Measurements from ENCODE around the gene XPO1.
"Not testable (repeated sequence)": the region's sequence is repeated elsewhere in the genome, so short reads cannot be mapped to it uniquely, and the experiment has no call there.

Gene XPO1

DNA sequence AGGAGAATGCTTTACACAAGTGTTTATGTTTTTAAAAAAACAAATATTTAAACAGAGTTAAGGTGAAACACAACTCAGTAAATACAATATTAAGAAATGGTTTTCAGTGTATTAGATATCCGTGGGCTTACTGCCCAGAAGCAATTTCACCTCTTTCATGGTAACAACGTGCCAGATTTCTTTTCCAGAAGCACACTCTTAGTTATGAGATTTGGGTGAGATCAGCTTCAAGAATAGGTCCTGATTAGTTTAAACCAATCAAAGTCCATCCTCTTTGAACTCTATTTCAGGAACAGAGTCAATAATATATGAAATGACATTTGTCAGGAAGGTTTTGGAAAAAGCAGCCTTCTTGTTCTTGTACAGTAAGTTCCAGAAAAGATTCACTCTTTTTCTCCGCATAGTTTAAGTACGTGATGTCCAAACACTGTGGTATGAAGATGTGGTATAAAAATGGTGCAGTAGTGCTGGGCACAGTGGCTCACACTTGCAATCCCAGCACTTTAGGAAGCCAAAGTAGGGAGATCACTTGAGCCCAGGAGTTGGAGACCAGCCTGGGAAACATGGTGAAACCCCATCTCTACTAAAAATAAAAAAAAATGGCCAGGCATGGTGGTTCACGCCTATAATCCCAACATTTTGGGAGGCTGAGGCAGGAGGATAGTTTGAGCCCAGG lies 81.9 kb downstream of the XPO1 start:
- Histone ChIP-seq H3K36me3 (peaks cover 26% of the 10 kb centered on the region), H3K27me3 (ENCODE audit: insufficient read depth, low read depth, severe bottlenecking) (no peaks in the 10 kb centered on the region), H3K27ac (no peak overlapping the region), H3K4me3 (ENCODE audit: low read depth, low read length) (no peak overlapping the region), H3K9me3 (ENCODE audit: severe bottlenecking) (no peaks in the 10 kb centered on the region)
- DNase-seq: no peak
- no peak for TF ChIP-seq CTCF (IDR thresholded peaks at IDR 0.05; ENCODE audit: low read depth, low read length)

- not testable (repeated sequence) for H3K27me3 ChIP-seq (ENCODE audit: insufficient read depth, low read depth, severe bottlenecking); H3K9me3 ChIP-seq (ENCODE audit: severe bottlenecking); H3K4me3 ChIP-seq (ENCODE audit: low read depth, low read length); DNase-seq; H3K27ac ChIP-seq
- H3K36me3 ChIP-seq: peaks cover 20% of the 10 kb centered on the region
Observed at GRCh38 chr2:61454972-61455371, 83.2 kb downstream of the XPO1 start.

DNA sequence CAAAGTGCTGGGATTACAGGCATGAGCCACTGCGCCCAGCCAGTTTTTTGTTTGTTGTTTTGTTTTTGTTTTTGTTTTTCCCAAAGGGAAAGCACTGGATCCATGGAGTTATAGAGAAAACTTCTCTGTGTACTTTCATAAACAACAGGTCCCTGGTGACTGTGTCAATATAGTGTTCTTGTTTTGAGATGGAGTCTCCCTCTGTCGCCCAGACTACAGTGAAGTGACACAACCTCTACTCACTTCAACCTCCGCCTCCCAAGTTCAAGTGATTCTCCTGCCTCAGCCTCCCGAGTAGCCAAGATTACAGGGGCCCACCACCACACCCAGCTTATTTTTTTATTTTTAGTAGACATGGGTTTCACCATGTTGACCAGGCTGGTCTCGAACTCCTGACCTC lies 83.8 kb downstream of the XPO1 start:
- H3K27ac ChIP-seq: no peak overlapping the region
- H3K27me3 ChIP-seq (ENCODE audit: insufficient read depth, low read depth, severe bottlenecking): no peaks in the 10 kb centered on the region
- no peak for TF ChIP-seq CTCF (IDR thresholded peaks at IDR 0.05; ENCODE audit: low read depth, low read length)
- peaks cover 24% of the 10 kb centered on the region for H3K36me3 ChIP-seq
- peaks cover 2% of the 10 kb centered on the region for H3K9me3 ChIP-seq (ENCODE audit: severe bottlenecking)
- DNase-seq: no peak
- no peak overlapping the region for H3K4me3 ChIP-seq (ENCODE audit: low read depth, low read length)

DNA sequence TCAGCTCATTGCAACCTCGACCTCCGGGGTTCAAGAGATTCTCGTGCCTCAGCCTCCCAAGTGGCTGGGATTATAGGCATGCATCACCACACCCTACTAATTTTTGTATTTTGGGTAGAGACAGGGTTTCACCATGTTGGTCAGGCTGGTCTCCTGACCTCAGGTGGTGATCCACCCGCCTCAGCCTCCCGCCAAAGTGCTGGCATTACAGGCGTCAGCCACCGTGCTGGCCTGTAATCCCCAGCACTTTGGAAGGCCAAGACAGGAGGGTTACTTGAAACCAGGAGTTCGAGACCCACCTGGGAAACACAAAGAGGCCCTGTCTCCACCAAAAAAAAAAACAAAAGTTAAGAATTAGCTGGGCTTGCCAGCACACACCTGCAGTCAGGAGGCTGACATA lies 85.8 kb downstream of the XPO1 start:
- peaks cover 4% of the 10 kb centered on the region for H3K9me3 ChIP-seq (ENCODE audit: severe bottlenecking)
- H3K36me3 ChIP-seq: peaks cover 26% of the 10 kb centered on the region
- no peak for DNase-seq
- no peak for TF ChIP-seq CTCF (IDR thresholded peaks at IDR 0.05; ENCODE audit: low read depth, low read length)
- no peak overlapping the region for H3K27ac ChIP-seq
- no peaks in the 10 kb centered on the region for H3K27me3 ChIP-seq (ENCODE audit: insufficient read depth, low read depth, severe bottlenecking)
- H3K4me3 ChIP-seq (ENCODE audit: low read depth, low read length): no peak overlapping the region

- Histone ChIP-seq H3K27ac (no peak overlapping the region), H3K4me3 (ENCODE audit: low read depth, low read length) (no peak overlapping the region), H3K27me3 (ENCODE audit: insufficient read depth, low read depth, severe bottlenecking) (no peaks in the 10 kb centered on the region), H3K36me3 (peaks cover 20% of the 10 kb centered on the region), H3K9me3 (ENCODE audit: severe bottlenecking) (peaks cover 4% of the 10 kb centered on the region)
- no peak for TF ChIP-seq CTCF (IDR thresholded peaks at IDR 0.05; ENCODE audit: low read depth, low read length)
- no peak for DNase-seq
Observed at GRCh38 chr2:61451178-61451577, 87.0 kb downstream of the XPO1 start.

- no peak overlapping the region for H3K27ac ChIP-seq
- no peaks in the 10 kb centered on the region for H3K27me3 ChIP-seq (ENCODE audit: insufficient read depth, low read depth, severe bottlenecking)
- H3K9me3 ChIP-seq (ENCODE audit: severe bottlenecking): peaks cover 4% of the 10 kb centered on the region
- no peak for DNase-seq
- TF ChIP-seq CTCF (IDR thresholded peaks at IDR 0.05; ENCODE audit: low read depth, low read length): no peak
- H3K4me3 ChIP-seq (ENCODE audit: low read depth, low read length): no peak overlapping the region
- H3K36me3 ChIP-seq: peaks cover 15% of the 10 kb centered on the region
Observed at GRCh38 chr2:61450144-61450543, 88.0 kb downstream of the XPO1 start.
